HT1080 (cell line): ENCODE results near the gene DOCK7. TPM values are rescaled to one million over a fixed set of nuclear protein-coding genes. Genes with fewer than 3 reads are reported as not detected.
"Not testable (repeated sequence)": the region's sequence is repeated elsewhere in the genome, so short reads cannot be mapped to it uniquely, and the experiment has no call there.

Source experiments
- DNase-seq: peaks from one replicate; pipeline ENCODE4 v3.0.0-alpha.2; 2015; ENCODE audit warnings: low read depth
- total RNA-seq: library from RNA; depleted of rRNA; stranded (reverse); fragments of >200 nt; shearing (Covaris generic); gene quantifications from 2 replicates; pipeline ENCODE4 v1.2.3, GENCODE V29; 2014

Gene DOCK7
- total RNA-seq, 1 experiment from 2014 or later = 47.4 TPM

GRCh38 chr1:62612770-62613169, 75.4 kb downstream of the DOCK7 start:
- DNase-seq = no peak

GRCh38 chr1:62610588-62610987, 77.6 kb downstream of the DOCK7 start:
- DNase-seq = not testable (repeated sequence)

GRCh38 chr1:62608905-62609304, 79.3 kb downstream of the DOCK7 start:
- no peak for DNase-seq

GRCh38 chr1:62601457-62601856, 86.7 kb downstream of the DOCK7 start:
- DNase-seq = no peak

GRCh38 chr1:62599044-62599443, 89.1 kb downstream of the DOCK7 start:
- DNase-seq = no peak

- DNase-seq = no peak
Observed at GRCh38 chr1:62597281-62597680, 90.9 kb downstream of the DOCK7 start, which contains the start of gene ANGPTL3. Gene ANGPTL3 (plus strand): TSS chr1:62597520. CDS start chr1:62597567, 47 bp downstream.

- no peak for DNase-seq
Observed at GRCh38 chr1:62595647-62596046, 92.5 kb downstream of the DOCK7 start.

- DNase-seq = no peak
Observed at GRCh38 chr1:62593825-62594394, 94.3 kb downstream of the DOCK7 start.

GRCh38 chr1:62590970-62591368, 97.2 kb downstream of the DOCK7 start:
- no peak for DNase-seq

GRCh38 chr1:62590255-62590969, 97.8 kb downstream of the DOCK7 start:
- no peak for DNase-seq

GRCh38 chr1:62589321-62589720, 98.9 kb downstream of the DOCK7 start:
- no peak for DNase-seq

- DNase-seq = no peak
Observed at GRCh38 chr1:62588000-62588399, 100.2 kb downstream of the DOCK7 start.

GRCh38 chr1:62585469-62586155, 102.6 kb downstream of the DOCK7 start:
- no peak for DNase-seq

- no peak for DNase-seq
Observed at GRCh38 chr1:62573675-62574074, 114.5 kb downstream of the DOCK7 start.

GRCh38 chr1:62572476-62572875, 115.7 kb downstream of the DOCK7 start:
- DNase-seq = no peak

GRCh38 chr1:62571517-62571916, 116.7 kb downstream of the DOCK7 start:
- not testable (repeated sequence) for DNase-seq

GRCh38 chr1:62567926-62568325, 120.3 kb downstream of the DOCK7 start:
- DNase-seq = not testable (repeated sequence)

GRCh38 chr1:62567182-62567581, 121.0 kb downstream of the DOCK7 start:
- DNase-seq = not testable (repeated sequence)

- DNase-seq = no peak
Observed at GRCh38 chr1:62561306-62561705, 126.9 kb downstream of the DOCK7 start.

- DNase-seq = no peak
Observed at GRCh38 chr1:62544570-62544969, 143.6 kb downstream of the DOCK7 start.

- no peak for DNase-seq
Observed at GRCh38 chr1:62541048-62541447, 147.1 kb downstream of the DOCK7 start.

GRCh38 chr1:62539028-62539447, 149.1 kb downstream of the DOCK7 start:
- DNase-seq = no peak
